T-cell (primary cell): ENCODE measurements around the gene KCNJ10. TPM values are rescaled to one million over a fixed set of nuclear protein-coding genes. Genes with fewer than 3 reads are reported as not detected.

ENCODE experiments used
- ATAC-seq, 4 experiments: fragments of 200-7000 bp in 3 of 4; fragments of 150-1000 bp in 1 of 4; cut with Tn5 transposase; replicated peaks in 1 of 4; 1 replicate in 3 of 4; 2 replicates in 1 of 4; pipeline ENCODE4 v1.10.0; 2021; ENCODE audit warnings: moderate library complexity in 3 of 4, mild to moderate bottlenecking in 2 of 4, moderate number of reproducible peaks in 1 of 4
- CTCF ChIA-PET, 2 donors: fragments of 300-600 bp; sonication (Branson Sonifier 250); formaldehyde crosslinking; loops; one replicate each; lab custom pipeline; 2022; ENCODE audit warnings: antibody characterized with exemption in 2 of 2; lab: Charles Lee
- POLR2A ChIA-PET, 2 donors: fragments of 300-600 bp; sonication (Branson Sonifier 250); formaldehyde crosslinking; loops; one replicate each; lab custom pipeline; 2022; ENCODE audit warnings: antibody characterized with exemption in 2 of 2; lab: Charles Lee
- DNase-seq, 35 experiments: peaks; one replicate each; pipeline versions ENCODE4 v3.0.0 to v3.0.0-alpha.2; 2013 to 2023
- H3K27ac ChIP-seq: one replicate; pipeline ENCODE4 v1.5.1; 2013; ENCODE audit warnings: low read length
- H3K27me3 ChIP-seq, 2 experiments: replicated peaks in 1 of 2; 1 replicate in 1 of 2; 2 replicates in 1 of 2; pipeline versions ENCODE4 v1.6.1 to v1.7.0; 2013; ENCODE audit warnings: low read length in 1 of 2, mixed read lengths in 1 of 2; ENCODE audit not compliant: control insufficient read depth in 2 of 2, insufficient read depth in 2 of 2; ENCODE audit errors: extremely low read depth in 1 of 2
- H3K36me3 ChIP-seq, 2 donors: 1 replicate in 1 of 2; 2 replicates in 1 of 2; pipeline versions ENCODE4 v1.6.1 to v1.7.0; 2013; ENCODE audit warnings: low read length in 1 of 2; ENCODE audit not compliant: control insufficient read depth in 2 of 2, insufficient read depth in 1 of 2; ENCODE audit errors: extremely low read depth in 1 of 2
- H3K4me1 ChIP-seq, 2 experiments: 1 replicate in 1 of 2; 2 replicates in 1 of 2; pipeline versions ENCODE4 v1.6.1 to v1.7.0; 2013; ENCODE audit warnings: low read length in 2 of 2, mixed read lengths in 1 of 2; ENCODE audit not compliant: insufficient read depth in 2 of 2, control insufficient read depth in 1 of 2; ENCODE audit errors: extremely low read depth in 1 of 2
- H3K4me3 ChIP-seq, 2 donors: 1 replicate in 1 of 2; 2 replicates in 1 of 2; pipeline versions ENCODE4 v1.5.1 to v1.7.0; 2013; ENCODE audit warnings: mild to moderate bottlenecking in 2 of 2, low read length in 1 of 2, moderate library complexity in 1 of 2; ENCODE audit not compliant: control insufficient read depth in 1 of 2; ENCODE audit errors: extremely low read depth in 1 of 2
- H3K9me3 ChIP-seq: 2 replicates; pipeline ENCODE4 v1.7.0; 2013
- H3K27ac Mint-ChIP-seq, 2 donors: one replicate each; pipeline ENCODE4 v1.8.0; 2020 to 2021; ENCODE audit warnings: mild to moderate bottlenecking in 2 of 2, mixed read lengths in 2 of 2
- H3K27me3 Mint-ChIP-seq, 2 donors: one replicate each; pipeline ENCODE4 v1.8.0; 2021 to 2022; ENCODE audit warnings: mixed read lengths in 2 of 2
- H3K36me3 Mint-ChIP-seq: one replicate; pipeline ENCODE4 v1.8.0; 2021; ENCODE audit warnings: mixed read lengths
- H3K4me1 Mint-ChIP-seq, 3 donors: one replicate each; pipeline ENCODE4 v1.8.0; 2020 to 2022; ENCODE audit warnings: mixed read lengths in 3 of 3, mild to moderate bottlenecking in 1 of 3
- H3K4me3 Mint-ChIP-seq, 3 donors: one replicate each; pipeline ENCODE4 v1.8.0; 2020 to 2022; ENCODE audit warnings: mild to moderate bottlenecking in 3 of 3, mixed read lengths in 3 of 3, moderate library complexity in 3 of 3
- H3K9me3 Mint-ChIP-seq, 3 donors: one replicate each; pipeline ENCODE4 v1.8.0; 2020 to 2022; ENCODE audit warnings: mixed read lengths in 3 of 3
- WGBS: methylation state at CpG from one replicate; pipeline ENCODE4 v1.1.5; 2013; ENCODE audit warnings: missing lambda C conversion rate; ENCODE audit not compliant: insufficient coverage; 5-methylcytosine and 5-hydroxymethylcytosine counted together
- total RNA-seq, 35 experiments: library from RNA in 6 of 35; stranded (reverse) in 6 of 35; fragments of 120-200 nt in 1 of 35; gene quantifications; one replicate each; pipeline versions ENCODE4 v1.2.1 to v1.2.4 and lab custom pipeline; 2013 to 2026

KCNJ10 gene
- total RNA-seq, 5 donors from 2014 or later (not counting 1 experiment from before 2014, with no cell fraction given), result 0.22 TPM; not detected in 4

- Histone ChIP-seq H3K36me3 (no peaks in the 10 kb centered on the region), H3K4me1 (no peaks in the 10 kb centered on the region), H3K27me3 (peaks cover 0 to 5% of the 10 kb centered on the region in 2 experiments), H3K27ac (no peak overlapping the region), H3K4me3 (no peak overlapping the region), H3K9me3 (no peaks in the 10 kb centered on the region)
- H3K9me3 Mint-ChIP-seq, result no peaks in the 10 kb centered on the region
- H3K36me3 Mint-ChIP-seq, result peaks cover 5% of the 10 kb centered on the region
- no peak overlapping the region for H3K4me3 Mint-ChIP-seq
- peaks cover 13 to 15% (median 14%) of the 10 kb centered on the region in 3 donors for H3K4me1 Mint-ChIP-seq
- H3K27me3 Mint-ChIP-seq, result no peaks in the 10 kb centered on the region
- WGBS, result no CpG with 5 or more reads among the region's 2 CpGs
- POLR2A ChIA-PET, result no interaction called here
- H3K27ac Mint-ChIP-seq, result no peak overlapping the region
- CTCF ChIA-PET, result interaction anchor here in 1 of 2 donors (0.5 to 1.9 kb wide), 2 partner anchors 17 to 53 kb away, joined by 3 to 11 read pairs; no protein-coding TSS in a partner anchor
- ATAC-seq (no peak), DNase-seq (no peak)
Observed at GRCh38 chr1:160024195-160024905, 45.6 kb downstream of the KCNJ10 start.

GRCh38 chr1:160022330-160023310 lies 47.3 kb downstream of the KCNJ10 start:
- Histone ChIP-seq H3K27me3 (peaks cover 0 to 5% of the 10 kb centered on the region in 2 experiments), H3K4me1 (no peaks in the 10 kb centered on the region), H3K4me3 (no peak overlapping the region), H3K36me3 (no peaks in the 10 kb centered on the region), H3K9me3 (no peaks in the 10 kb centered on the region), H3K27ac (no peak overlapping the region)
- Mint-ChIP-seq H3K4me1 (peaks cover 4% of the 10 kb centered on the region in 3 donors), H3K27ac (no peak overlapping the region), H3K4me3 (no peak overlapping the region), H3K27me3 (peaks cover 3 to 12% of the 10 kb centered on the region in 2 donors), H3K36me3 (peaks cover 5% of the 10 kb centered on the region), H3K9me3 (no peaks in the 10 kb centered on the region)
- POLR2A ChIA-PET, result no interaction called here
- no peak for DNase-seq
- 97% methylated on average over 5 of the region's 6 CpGs for WGBS
- CTCF ChIA-PET, result interaction anchor here (0.6 to 1.9 kb wide), 3 partner anchors 15 to 88 kb away, joined by 3 to 11 read pairs (median 5); no protein-coding TSS in a partner anchor
- no peak for ATAC-seq

GRCh38 chr1:160021376-160022074 lies 48.4 kb downstream of the KCNJ10 start:
- no peak overlapping the region for H3K4me3 Mint-ChIP-seq
- Histone ChIP-seq H3K4me3 (no peak overlapping the region), H3K27ac (no peak overlapping the region), H3K9me3 (no peaks in the 10 kb centered on the region), H3K27me3 (peaks cover 0 to 7% of the 10 kb centered on the region in 2 experiments), H3K36me3 (no peaks in the 10 kb centered on the region), H3K4me1 (no peaks in the 10 kb centered on the region)
- H3K27me3 Mint-ChIP-seq, result peaks cover 5 to 18% of the 10 kb centered on the region in 2 donors
- H3K9me3 Mint-ChIP-seq, result no peaks in the 10 kb centered on the region
- WGBS, result 100% methylated on average over 1 of the region's 5 CpGs
- ChIA-PET POLR2A (no interaction called here), CTCF (interaction anchor here in 1 of 2 donors (1.7 kb wide), 1 partner anchor 14 kb away, joined by 5 read pairs; no protein-coding TSS in a partner anchor)
- H3K4me1 Mint-ChIP-seq, result no peaks in the 10 kb centered on the region
- DNase-seq, result no peak
- H3K27ac Mint-ChIP-seq, result no peak overlapping the region
- no peaks in the 10 kb centered on the region for H3K36me3 Mint-ChIP-seq
- ATAC-seq, result no peak

GRCh38 chr1:160020196-160020595 lies 49.8 kb downstream of the KCNJ10 start:
- Histone ChIP-seq H3K4me3 (no peak overlapping the region), H3K27ac (no peak overlapping the region), H3K27me3 (peaks cover 0 to 7% of the 10 kb centered on the region in 2 experiments), H3K36me3 (no peaks in the 10 kb centered on the region), H3K4me1 (no peaks in the 10 kb centered on the region), H3K9me3 (no peaks in the 10 kb centered on the region)
- H3K9me3 Mint-ChIP-seq, result no peaks in the 10 kb centered on the region
- ChIA-PET POLR2A (no interaction called here), CTCF (interaction anchor here in 1 of 2 donors (1.1 kb wide), 1 partner anchor 14 kb away, joined by 3 read pairs; no protein-coding TSS in a partner anchor)
- no peaks in the 10 kb centered on the region for H3K4me1 Mint-ChIP-seq
- no peak overlapping the region for H3K27ac Mint-ChIP-seq
- H3K4me3 Mint-ChIP-seq, result no peak overlapping the region
- DNase-seq (no peak), ATAC-seq (no peak)
- WGBS, result 66% methylated on average over 5 of the region's 5 CpGs
- H3K36me3 Mint-ChIP-seq, result no peaks in the 10 kb centered on the region
- peaks cover 5 to 18% of the 10 kb centered on the region in 2 donors for H3K27me3 Mint-ChIP-seq

- H3K4me1 ChIP-seq, result no peaks in the 10 kb centered on the region
- no peak overlapping the region for H3K4me3 ChIP-seq
- no CpG with 5 or more reads among the region's 1 CpG for WGBS
- DNase-seq (no peak), ATAC-seq (no peak)
- no peaks in the 10 kb centered on the region for H3K4me1 Mint-ChIP-seq
- no peaks in the 10 kb centered on the region for H3K36me3 ChIP-seq
- no peak overlapping the region for H3K27ac ChIP-seq
- H3K9me3 ChIP-seq, result no peaks in the 10 kb centered on the region
- ChIA-PET POLR2A (no interaction called here), CTCF (no interaction called here)
- H3K27ac Mint-ChIP-seq, result no peak overlapping the region
- H3K27me3 ChIP-seq, result peaks cover 0 to 7% of the 10 kb centered on the region in 2 experiments
- no peak overlapping the region for H3K4me3 Mint-ChIP-seq
- no peaks in the 10 kb centered on the region for H3K9me3 Mint-ChIP-seq
- H3K36me3 Mint-ChIP-seq, result no peaks in the 10 kb centered on the region
- H3K27me3 Mint-ChIP-seq, result peaks cover 5 to 18% of the 10 kb centered on the region in 2 donors
Observed at GRCh38 chr1:160018900-160019299, 51.1 kb downstream of the KCNJ10 start.
